ENCODE measurements around the gene GFPT1.
"Not testable (repeated sequence)": the region's sequence is repeated elsewhere in the genome, so short reads cannot be mapped to it uniquely, and the experiment has no call there.

The GFPT1 gene

DNA sequence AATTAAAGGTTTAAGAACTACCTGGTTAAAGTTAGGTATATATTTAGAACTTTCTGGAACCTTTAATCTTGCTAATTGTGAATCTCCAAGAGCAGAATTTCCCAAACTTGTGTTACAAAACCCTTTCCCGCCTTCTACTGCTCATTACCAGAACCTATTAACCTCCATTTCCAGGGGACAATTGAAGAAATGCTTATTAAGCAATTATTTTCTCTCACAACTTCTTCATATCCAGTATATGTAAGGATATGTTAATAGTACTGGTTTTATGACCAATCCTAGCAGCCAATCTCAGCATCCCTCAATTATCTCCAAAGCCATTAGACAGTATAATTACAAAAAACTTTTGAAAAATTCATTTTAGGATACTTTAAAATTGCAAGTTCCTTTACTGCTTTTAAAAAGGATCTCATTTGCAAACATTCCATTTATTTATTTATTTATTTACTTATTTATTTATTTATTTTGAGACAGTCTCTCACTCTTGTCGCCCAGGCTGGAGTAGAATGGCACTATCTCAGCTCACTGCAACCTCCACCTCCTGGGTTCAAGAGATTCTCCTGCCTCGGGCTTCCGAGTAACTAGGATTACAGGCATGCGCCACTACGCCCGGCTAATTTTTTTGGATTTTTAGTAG, 3.7 kb downstream of the GFPT1 start:
- DNase-seq (ENCODE audit: low read depth, low spot score): no peak

DNA sequence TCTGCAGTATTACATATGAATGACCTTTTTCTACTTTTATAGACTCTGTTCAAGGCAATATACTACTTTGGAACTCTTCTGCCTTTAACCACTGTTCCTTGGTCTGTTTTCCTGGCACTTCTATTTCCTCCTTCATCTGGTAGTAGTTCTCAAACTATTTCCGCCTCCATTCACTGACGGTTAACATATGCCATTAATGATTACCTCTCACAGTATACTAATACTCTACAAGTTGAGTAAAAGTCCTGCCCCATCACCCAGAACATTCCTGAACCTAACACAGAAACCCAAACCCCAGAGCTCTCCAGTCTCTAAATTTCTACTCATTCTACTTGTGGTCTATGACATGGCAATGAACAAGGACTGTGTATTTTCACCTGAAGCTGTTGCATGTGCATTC, 4.5 kb downstream of the GFPT1 start:
- DNase-seq (ENCODE audit: low read depth, low spot score): no peak

- DNase-seq (ENCODE audit: low read depth, low spot score): no peak
Measured at GRCh38 chr2:69381337-69381737, 5.7 kb downstream of the GFPT1 start.

- no peak for DNase-seq (ENCODE audit: low read depth, low spot score)
Measured at GRCh38 chr2:69380072-69380917, 6.7 kb downstream of the GFPT1 start.

DNA sequence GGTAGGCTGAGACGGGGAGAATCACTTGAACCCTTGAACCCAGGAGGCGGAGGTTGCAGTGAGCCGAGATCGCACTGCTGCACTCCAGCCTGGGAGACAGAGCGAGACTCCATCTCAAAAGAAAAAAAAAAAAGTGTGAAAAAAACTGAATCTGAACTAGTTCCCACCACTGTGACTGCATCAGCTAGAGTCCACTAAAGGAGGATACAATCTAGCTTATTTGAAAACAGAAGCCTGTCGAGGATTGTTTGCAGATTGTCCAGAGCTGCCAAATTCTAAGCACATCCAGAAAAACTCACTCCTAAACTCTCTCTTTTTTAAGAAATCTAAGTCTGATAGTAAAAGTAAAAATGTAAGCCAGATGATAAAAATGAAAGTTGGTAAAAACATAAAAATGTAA, 10.6 kb downstream of the GFPT1 start:
- no peak for DNase-seq (ENCODE audit: low read depth, low spot score)

- DNase-seq (ENCODE audit: low read depth, low spot score): no peak
Measured at GRCh38 chr2:69375494-69376353, 11.3 kb downstream of the GFPT1 start.

DNA sequence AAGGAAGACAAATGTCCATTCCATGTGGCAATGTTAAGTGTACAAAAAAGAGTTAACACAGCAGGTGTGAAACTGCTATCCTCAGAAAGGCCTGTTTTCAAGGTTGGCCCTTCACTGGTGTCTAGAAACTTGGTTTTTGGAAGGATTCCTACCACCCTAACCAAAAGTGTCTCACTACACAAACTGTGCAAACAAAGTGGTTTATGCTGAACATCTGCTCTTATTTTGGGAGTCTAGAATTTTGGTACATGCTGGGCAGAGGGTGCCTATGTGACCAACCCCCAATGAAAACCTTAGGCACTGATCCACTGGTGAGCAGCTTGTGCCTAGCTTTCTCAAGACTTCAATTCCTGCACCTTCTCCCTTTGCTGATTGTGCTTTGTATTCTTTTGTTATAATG, 14.3 kb downstream of the GFPT1 start:
- no peak for DNase-seq (ENCODE audit: low read depth, low spot score)

DNA sequence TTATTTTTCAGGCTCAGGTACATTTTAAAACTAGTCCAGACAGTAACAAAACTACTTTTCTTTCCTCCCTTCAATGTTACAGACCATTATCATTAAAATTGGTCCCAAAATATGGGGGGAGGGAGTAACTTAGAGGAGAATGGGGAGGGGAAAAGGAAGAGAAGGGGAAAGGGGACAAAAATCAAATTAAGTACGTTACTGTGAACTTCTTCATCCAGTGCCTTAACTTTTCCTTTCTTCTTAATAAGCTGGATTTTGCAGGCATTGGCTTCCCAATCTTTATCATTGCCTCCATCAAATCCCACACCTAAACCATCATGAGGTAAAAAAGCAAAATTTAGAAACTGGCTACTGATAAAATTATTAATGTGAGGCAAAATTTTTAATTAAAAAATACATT, 17.2 kb downstream of the GFPT1 start:
- DNase-seq (ENCODE audit: low read depth, low spot score): no peak

DNA sequence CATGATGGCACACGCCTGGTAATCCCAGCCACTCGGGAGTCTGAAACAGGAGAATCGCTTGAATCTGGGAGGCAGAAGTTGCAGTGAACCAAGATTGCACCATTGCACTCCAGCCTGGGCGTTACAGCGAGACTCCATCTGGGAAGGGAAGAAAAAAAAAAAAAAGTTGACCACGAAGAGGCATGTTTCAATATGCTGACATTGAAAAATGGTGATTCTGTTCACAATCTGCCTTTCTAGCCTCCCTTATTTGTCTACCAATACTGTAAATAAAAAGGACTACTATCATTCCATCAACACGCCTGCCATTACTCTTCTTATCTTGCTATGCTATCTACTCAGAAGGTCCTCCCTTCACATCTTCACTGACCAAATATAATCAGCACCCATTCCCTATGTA, 18.4 kb downstream of the GFPT1 start:
- DNase-seq (ENCODE audit: low read depth, low spot score): no peak

- DNase-seq (ENCODE audit: low read depth, low spot score): no peak
Measured at GRCh38 chr2:69359371-69359770, 27.7 kb downstream of the GFPT1 start.

GRCh38 chr2:69358914-69359313, 28.1 kb downstream of the GFPT1 start:
- no peak for DNase-seq (ENCODE audit: low read depth, low spot score)

GRCh38 chr2:69356471-69356870, 30.6 kb downstream of the GFPT1 start:
- no peak for DNase-seq (ENCODE audit: low read depth, low spot score)

DNA sequence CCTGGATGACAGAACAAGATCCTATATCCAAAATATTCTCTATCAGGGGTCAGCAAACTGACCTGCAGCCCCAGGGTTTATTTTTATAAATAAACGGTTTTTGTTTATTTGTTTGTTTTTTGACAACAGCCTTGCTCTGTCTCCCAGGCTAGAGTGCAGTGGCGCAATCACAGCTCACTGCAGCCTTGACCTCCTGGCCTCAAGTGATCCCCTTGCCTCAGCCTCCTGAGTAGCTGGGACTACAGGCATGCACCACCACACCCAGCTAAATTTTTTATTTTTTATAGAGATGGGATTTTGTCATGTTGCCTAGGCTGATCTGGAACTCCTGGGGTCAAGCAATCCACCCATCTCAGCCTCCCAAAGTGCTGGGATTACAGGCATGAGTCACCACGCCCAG, 32.1 kb downstream of the GFPT1 start:
- DNase-seq (ENCODE audit: low read depth, low spot score): not testable (repeated sequence)

GRCh38 chr2:69353360-69353759, 33.7 kb downstream of the GFPT1 start:
- DNase-seq (ENCODE audit: low read depth, low spot score): no peak

DNA sequence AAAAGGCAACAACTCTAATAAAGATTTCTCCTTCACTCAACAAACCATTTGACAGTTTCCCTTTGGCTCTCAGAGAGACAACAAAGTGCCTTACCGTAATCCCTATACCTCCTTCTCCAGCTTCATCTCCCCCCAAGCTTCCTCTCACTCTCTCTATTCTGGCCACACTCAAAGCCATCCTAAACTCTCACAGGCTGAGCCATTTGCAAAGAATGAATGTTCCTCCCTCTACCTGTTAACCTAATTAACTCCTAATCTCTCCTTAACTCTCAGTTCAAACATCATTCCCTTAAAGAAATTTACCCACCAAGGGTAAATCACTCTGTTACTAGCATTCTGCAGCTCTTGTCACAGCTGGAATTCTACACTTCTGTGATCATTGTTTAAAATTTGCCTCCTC, 38.2 kb downstream of the GFPT1 start:
- no peak for DNase-seq (ENCODE audit: low read depth, low spot score)

DNA sequence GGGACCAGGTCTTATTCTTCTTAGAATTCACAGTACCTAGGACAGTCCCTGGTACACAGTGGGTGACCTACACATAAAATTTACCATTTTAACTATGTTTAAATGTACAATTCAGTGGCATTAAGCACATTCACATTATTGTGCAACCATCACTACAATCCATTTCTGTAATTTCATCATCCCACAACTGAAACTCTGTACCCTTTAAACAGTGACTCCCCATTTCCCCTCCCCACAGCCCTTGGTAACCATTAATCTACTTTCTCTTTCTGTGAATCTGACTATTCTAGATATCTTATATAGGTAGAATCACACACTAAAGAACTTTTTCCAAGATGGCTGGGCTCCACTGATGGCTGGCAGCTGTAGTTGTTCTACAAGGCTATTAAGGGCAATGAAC, 41.6 kb downstream of the GFPT1 start:
- no peak for DNase-seq (ENCODE audit: low read depth, low spot score)

- no peak for DNase-seq (ENCODE audit: low read depth, low spot score)
Measured at GRCh38 chr2:69344305-69344704, 42.7 kb downstream of the GFPT1 start.

DNA sequence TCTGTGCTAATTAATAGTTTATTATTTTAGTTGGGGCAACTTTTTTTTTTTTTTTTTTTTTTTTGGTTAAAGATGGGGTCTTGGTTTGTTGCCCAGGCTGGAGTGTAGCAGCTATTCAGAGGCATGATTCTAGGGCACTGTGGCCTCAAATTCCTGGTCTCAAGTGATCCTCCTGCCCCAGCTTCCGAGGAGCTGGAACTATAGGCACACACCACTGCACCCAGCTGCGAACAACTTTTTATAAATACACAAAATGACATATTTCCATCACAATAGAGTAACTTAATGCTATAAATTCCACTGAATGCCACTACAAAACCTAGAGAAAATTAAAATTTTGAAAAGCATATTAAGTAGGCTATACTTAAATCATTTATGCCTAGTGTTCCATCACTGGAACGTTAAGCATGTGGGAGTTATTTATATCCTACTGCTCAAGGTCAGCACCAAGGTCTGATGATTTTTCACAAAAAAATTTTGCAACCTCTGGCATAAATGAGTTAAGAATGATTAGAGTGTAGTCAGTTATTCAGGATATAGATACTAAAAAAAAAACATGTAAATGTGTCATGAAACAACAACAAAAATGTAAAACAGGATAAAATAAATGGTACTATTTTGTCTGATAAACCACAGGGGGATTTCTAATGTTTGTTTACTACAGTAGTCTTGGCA, 46.8 kb downstream of the GFPT1 start:
- no peak for DNase-seq (ENCODE audit: low read depth, low spot score)

DNA sequence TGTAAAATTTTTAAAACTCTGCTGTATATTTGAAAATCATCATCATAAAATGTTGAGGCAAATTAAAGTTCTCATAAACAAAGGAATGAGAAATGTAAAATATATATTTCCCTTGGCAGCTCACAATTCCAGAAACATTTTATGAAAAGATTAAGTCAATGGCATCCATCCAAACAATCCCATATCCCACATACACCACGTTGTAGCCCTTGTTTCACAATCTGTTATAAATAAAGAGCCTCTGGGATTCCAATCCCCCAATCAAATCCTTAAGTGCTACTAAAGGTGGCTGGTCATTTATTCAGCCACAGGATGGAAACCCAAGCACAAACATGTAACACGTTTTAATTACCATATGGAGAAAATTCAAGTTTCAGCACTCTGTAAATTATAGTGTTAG, 51.7 kb downstream of the GFPT1 start:
- DNase-seq (ENCODE audit: low read depth, low spot score): no peak

GRCh38 chr2:69333352-69333751, 53.7 kb downstream of the GFPT1 start:
- no peak for DNase-seq (ENCODE audit: low read depth, low spot score)

- DNase-seq (ENCODE audit: low read depth, low spot score): no peak
Measured at GRCh38 chr2:69330781-69331180, 56.2 kb downstream of the GFPT1 start.

GRCh38 chr2:69322631-69323030, 64.4 kb downstream of the GFPT1 start:
- DNase-seq (ENCODE audit: low read depth, low spot score): no peak
